ENCODE measurements around the gene PRPF4.
"Not testable (repeated sequence)": the region's sequence is repeated elsewhere in the genome, so short reads cannot be mapped to it uniquely, and the experiment has no call there.

PRPF4 gene

GRCh38 chr9:113275157-113276131 lies at the start of gene PRPF4, which contains the start of gene CDC26:
Gene PRPF4 (plus strand): TSS chr9:113275658. CDS start chr9:113275744, 86 bp downstream.
Gene CDC26 (minus strand): TSS chr9:113275572. CDS start chr9:113272507, 3,065 bp downstream.
- DNase-seq (ENCODE audit: low read depth in 1 of 2, low spot score in 1 of 2): peak; percentile 85 to 99
- TF ChIP-seq JUND (IDR thresholded peaks at IDR 0.05; ENCODE audit: low read depth): no peak
- in situ Hi-C loops (cut with HindIII; ENCODE audit: low pct_unique_long_range_greater_than_20kb, low sequenced_read_pairs): no loop called here

GRCh38 chr9:113227436-113227835 lies 48.0 kb upstream of the PRPF4 start:
- no peak for DNase-seq (ENCODE audit: low read depth in 1 of 2, low spot score in 1 of 2)
- TF ChIP-seq JUND (IDR thresholded peaks at IDR 0.05; ENCODE audit: low read depth): no peak
- in situ Hi-C loops (cut with HindIII; ENCODE audit: low pct_unique_long_range_greater_than_20kb, low sequenced_read_pairs): no loop called here

GRCh38 chr9:113228130-113228665 lies 47.3 kb upstream of the PRPF4 start:
- no peak for DNase-seq (ENCODE audit: low read depth in 1 of 2, low spot score in 1 of 2)
- TF ChIP-seq JUND (IDR thresholded peaks at IDR 0.05; ENCODE audit: low read depth): no peak
- in situ Hi-C loops (cut with HindIII; ENCODE audit: low pct_unique_long_range_greater_than_20kb, low sequenced_read_pairs): no loop called here

- no peak for TF ChIP-seq JUND (IDR thresholded peaks at IDR 0.05; ENCODE audit: low read depth)
- no peak for DNase-seq (ENCODE audit: low read depth in 1 of 2, low spot score in 1 of 2)
- in situ Hi-C loops (cut with HindIII; ENCODE audit: low pct_unique_long_range_greater_than_20kb, low sequenced_read_pairs): no loop called here
These were observed 43.8 kb upstream of the PRPF4 start for GRCh38 chr9:113231701-113232100.

GRCh38 chr9:113235701-113236255 lies 39.7 kb upstream of the PRPF4 start:
- in situ Hi-C loops (cut with HindIII; ENCODE audit: low pct_unique_long_range_greater_than_20kb, low sequenced_read_pairs); DNase-seq (ENCODE audit: low read depth in 1 of 2, low spot score in 1 of 2): not testable (repeated sequence)

GRCh38 chr9:113237026-113237425 lies 38.4 kb upstream of the PRPF4 start:
- no peak for TF ChIP-seq JUND (IDR thresholded peaks at IDR 0.05; ENCODE audit: low read depth)
- no peak for DNase-seq (ENCODE audit: low read depth in 1 of 2, low spot score in 1 of 2)
- in situ Hi-C loops (cut with HindIII; ENCODE audit: low pct_unique_long_range_greater_than_20kb, low sequenced_read_pairs): no loop called here

GRCh38 chr9:113238202-113238858 lies 37.1 kb upstream of the PRPF4 start:
- in situ Hi-C loops (cut with HindIII; ENCODE audit: low pct_unique_long_range_greater_than_20kb, low sequenced_read_pairs): no loop called here
- no peak for TF ChIP-seq JUND (IDR thresholded peaks at IDR 0.05; ENCODE audit: low read depth)
- DNase-seq (ENCODE audit: low read depth in 1 of 2, low spot score in 1 of 2): no peak

GRCh38 chr9:113238859-113239232 lies 36.6 kb upstream of the PRPF4 start:
- in situ Hi-C loops (cut with HindIII; ENCODE audit: low pct_unique_long_range_greater_than_20kb, low sequenced_read_pairs): no loop called here

GRCh38 chr9:113241161-113241560 lies 34.3 kb upstream of the PRPF4 start:
- in situ Hi-C loops (cut with HindIII; ENCODE audit: low pct_unique_long_range_greater_than_20kb, low sequenced_read_pairs): no loop called here
- no peak for TF ChIP-seq JUND (IDR thresholded peaks at IDR 0.05; ENCODE audit: low read depth)
- peak in 1 of 2 experiments; percentile 69 for DNase-seq (ENCODE audit: low read depth in 1 of 2, low spot score in 1 of 2)

More at GRCh38 chr9:113238859-113239232, 36.6 kb upstream of the PRPF4 start:
- TF ChIP-seq JUND (IDR thresholded peaks at IDR 0.05; ENCODE audit: low read depth): no peak
- no peak for DNase-seq (ENCODE audit: low read depth in 1 of 2, low spot score in 1 of 2)

- no peak for TF ChIP-seq JUND (IDR thresholded peaks at IDR 0.05; ENCODE audit: low read depth)
- in situ Hi-C loops (cut with HindIII; ENCODE audit: low pct_unique_long_range_greater_than_20kb, low sequenced_read_pairs): no loop called here
- DNase-seq (ENCODE audit: low read depth in 1 of 2, low spot score in 1 of 2): no peak
These were observed 30.9 kb upstream of the PRPF4 start for GRCh38 chr9:113244556-113244955.

GRCh38 chr9:113245894-113246293 lies 29.6 kb upstream of the PRPF4 start:
- in situ Hi-C loops (cut with HindIII; ENCODE audit: low pct_unique_long_range_greater_than_20kb, low sequenced_read_pairs): no loop called here
- TF ChIP-seq JUND (IDR thresholded peaks at IDR 0.05; ENCODE audit: low read depth): no peak
- DNase-seq (ENCODE audit: low read depth in 1 of 2, low spot score in 1 of 2): no peak

- DNase-seq (ENCODE audit: low read depth in 1 of 2, low spot score in 1 of 2): no peak
- TF ChIP-seq JUND (IDR thresholded peaks at IDR 0.05; ENCODE audit: low read depth): no peak
- in situ Hi-C loops (cut with HindIII; ENCODE audit: low pct_unique_long_range_greater_than_20kb, low sequenced_read_pairs): no loop called here
These were observed 28.5 kb upstream of the PRPF4 start for GRCh38 chr9:113246928-113247327.

All from T47D (cell line).